Ishikawa (cell line): ENCODE data around the gene ATAD2B.

Source experiments
- CEBPB ChIP-seq: IDR thresholded peaks from 2 replicates; pipeline ENCODE4 v1.6.1; 2012
- CREB1 ChIP-seq: IDR thresholded peaks from 2 replicates; pipeline ENCODE4 v1.6.1; 2012; ENCODE audit warnings: low read depth
- EGR1 ChIP-seq: IDR thresholded peaks from 2 replicates; pipeline ENCODE4 v1.6.1; 2012
- EP300 ChIP-seq: IDR thresholded peaks from 2 replicates; pipeline ENCODE4 v1.6.1; 2012; ENCODE audit warnings: borderline replicate concordance
- FOXM1 ChIP-seq: IDR thresholded peaks from 2 replicates; pipeline ENCODE4 v1.6.1; 2012; ENCODE audit warnings: low read depth, borderline replicate concordance
- MAX ChIP-seq: IDR thresholded peaks from 2 replicates; pipeline ENCODE4 v1.6.1; 2012
- NFIC ChIP-seq: IDR thresholded peaks from 2 replicates; pipeline ENCODE4 v1.6.1; 2012
- RAD21 ChIP-seq: IDR thresholded peaks from 2 replicates; pipeline ENCODE4 v1.6.1; 2012; ENCODE audit warnings: low read depth
- REST ChIP-seq: IDR thresholded peaks from 2 replicates; pipeline ENCODE4 v1.6.1; 2012; ENCODE audit warnings: low read depth, mild to moderate bottlenecking
- TAF1 ChIP-seq: IDR thresholded peaks from 2 replicates; pipeline ENCODE4 v1.6.1; 2012; ENCODE audit warnings: low read depth, mild to moderate bottlenecking
- TCF12 ChIP-seq: IDR thresholded peaks from 2 replicates; pipeline ENCODE4 v1.6.1; 2012; ENCODE audit warnings: low read depth
- TEAD4 ChIP-seq: IDR thresholded peaks from 2 replicates; pipeline ENCODE4 v1.6.1; 2012
- USF1 ChIP-seq: IDR thresholded peaks from 2 replicates; pipeline ENCODE4 v1.6.1; 2012
- YY1 ChIP-seq: IDR thresholded peaks from 2 replicates; pipeline ENCODE4 v1.6.1; 2012; ENCODE audit warnings: low read depth
- ZBTB7A ChIP-seq: IDR thresholded peaks from 2 replicates; pipeline ENCODE4 v1.6.1; 2012; ENCODE audit warnings: low read depth

The ATAD2B gene

GRCh38 chr2:23826771-23827170 is 100.2 kb downstream of the ATAD2B start:
- no peak for TF ChIP-seq TEAD4
- no peak for TF ChIP-seq EP300

GRCh38 chr2:23826040-23826439 is 100.9 kb downstream of the ATAD2B start:
- TF ChIP-seq USF1: no peak
- no peak for TF ChIP-seq MAX
- TF ChIP-seq REST: no peak
- TF ChIP-seq CEBPB: no peak
- TF ChIP-seq NFIC: no peak
- TF ChIP-seq TEAD4: no peak
- TF ChIP-seq RAD21: no peak
- TF ChIP-seq EGR1: no peak
- no peak for TF ChIP-seq ZBTB7A
- no peak for TF ChIP-seq TAF1
- no peak for TF ChIP-seq TCF12
- TF ChIP-seq CREB1: no peak
- TF ChIP-seq YY1: no peak
- no peak for TF ChIP-seq EP300

GRCh38 chr2:23824777-23825212 is 102.1 kb downstream of the ATAD2B start:
- no peak for TF ChIP-seq MAX
- TF ChIP-seq CREB1: no peak
- TF ChIP-seq CEBPB: no peak
- peak; percentile 65 for TF ChIP-seq RAD21
- no peak for TF ChIP-seq TAF1
- no peak for TF ChIP-seq ZBTB7A

GRCh38 chr2:23823863-23824262 is 103.1 kb downstream of the ATAD2B start:
- TF ChIP-seq TEAD4 (no peak), NFIC (no peak), MAX (no peak), TCF12 (no peak)

GRCh38 chr2:23814963-23815362 is 112.0 kb downstream of the ATAD2B start:
- no peak for TF ChIP-seq TCF12
- no peak for TF ChIP-seq ZBTB7A
- TF ChIP-seq USF1: no peak
- no peak for TF ChIP-seq YY1
- TF ChIP-seq EGR1: no peak
- TF ChIP-seq TAF1: no peak
- TF ChIP-seq REST: no peak
- TF ChIP-seq RAD21: no peak
- no peak for TF ChIP-seq NFIC
- TF ChIP-seq MAX: no peak
- TF ChIP-seq CREB1: no peak
- TF ChIP-seq EP300: no peak
- no peak for TF ChIP-seq CEBPB
- TF ChIP-seq FOXM1: no peak
- no peak for TF ChIP-seq TEAD4

- TF ChIP-seq CREB1 (no peak), TAF1 (no peak), NFIC (no peak), EGR1 (no peak), REST (no peak), MAX (no peak)
These were observed 113.5 kb downstream of the ATAD2B start for GRCh38 chr2:23813438-23813837.
